SK-N-SH treated with all-trans-retinoic acid at 6 μM for 48 hours (cell line): ENCODE measurements around the gene ALDH3B2.

ENCODE experiments used
- ATAC-seq: fragments of 200-7000 bp; cut with Tn5 transposase; 3 replicates; pipeline ENCODE4 v1.9.1; 2020; ENCODE audit warnings: mild to moderate bottlenecking, moderate library complexity
- ARNTL ChIP-seq: fragments of 450-650 bp; formaldehyde crosslinking; IDR thresholded peaks from 2 replicates; pipeline ENCODE4 v1.5.0; 2020; ENCODE audit warnings: low read depth, mild to moderate bottlenecking, moderate library complexity, borderline replicate concordance
- CSDC2 ChIP-seq: fragments of 250-450 bp; sonication (Bioruptor Pico); IDR thresholded peaks from 2 replicates; pipeline ENCODE4 v1.5.0; 2020; ENCODE audit warnings: mild to moderate bottlenecking, moderate library complexity
- GLIS3 ChIP-seq: fragments of 250-450 bp; sonication (Bioruptor Pico); IDR thresholded peaks from 2 replicates; pipeline ENCODE4 v1.5.0; 2020; ENCODE audit warnings: mild to moderate bottlenecking, moderate library complexity
- ISL1 ChIP-seq: fragments of 250-450 bp; sonication (Bioruptor Pico); IDR thresholded peaks from 2 replicates; pipeline ENCODE4 v2.1.2; 2022; ENCODE audit warnings: mild to moderate bottlenecking, moderate library complexity
- PPARA ChIP-seq: fragments of 250-450 bp; sonication (Bioruptor Pico); IDR thresholded peaks from 2 replicates; pipeline ENCODE4 v1.5.0; 2020; ENCODE audit warnings: mild to moderate bottlenecking, borderline replicate concordance
- RARB ChIP-seq: fragments of 250-450 bp; sonication (Bioruptor Pico); IDR thresholded peaks from 2 replicates; pipeline ENCODE4 v1.8.0; 2021; ENCODE audit warnings: mild to moderate bottlenecking, moderate library complexity
- TCF4 ChIP-seq: fragments of 250-450 bp; sonication (Bioruptor Pico); IDR thresholded peaks from 2 replicates; pipeline ENCODE4 v1.8.0; 2021; ENCODE audit warnings: mild to moderate bottlenecking, moderate library complexity, borderline replicate concordance
- TOX ChIP-seq: fragments of 250-450 bp; sonication (Bioruptor Pico); IDR thresholded peaks from 2 replicates; pipeline ENCODE4 v1.8.0; 2021; ENCODE audit warnings: mild to moderate bottlenecking, moderate library complexity, borderline replicate concordance
- ZC3H10 ChIP-seq: fragments of 250-450 bp; sonication (Bioruptor Pico); IDR thresholded peaks from 2 replicates; pipeline ENCODE4 v1.5.1; 2021; ENCODE audit warnings: mild to moderate bottlenecking, moderate library complexity
- ZFP30 ChIP-seq: fragments of 450-650 bp; formaldehyde crosslinking; IDR thresholded peaks from 2 replicates; pipeline ENCODE4 v1.5.0; 2022; ENCODE audit warnings: mild to moderate bottlenecking, moderate library complexity
- ZNF8 ChIP-seq: fragments of 450-650 bp; formaldehyde crosslinking; IDR thresholded peaks from 2 replicates; pipeline ENCODE4 v1.5.0; 2020; ENCODE audit warnings: mild to moderate bottlenecking, moderate library complexity
- TF ChIP-seq, protein P1 (sequence below): fragments of 250-450 bp; sonication (Bioruptor Pico); IDR thresholded peaks from 2 replicates; pipeline ENCODE4 v1.8.0; 2020; ENCODE audit warnings: mild to moderate bottlenecking, moderate library complexity, borderline replicate concordance
- TF ChIP-seq, protein P2 (sequence below): fragments of 250-450 bp; sonication (Bioruptor Pico); IDR thresholded peaks from 2 replicates; pipeline ENCODE4 v1.5.1; 2021; ENCODE audit warnings: mild to moderate bottlenecking, moderate library complexity
- TF ChIP-seq, protein P3 (sequence below): fragments of 250-450 bp; sonication (Bioruptor Pico); IDR thresholded peaks from 2 replicates; pipeline ENCODE4 v1.8.0; 2021; ENCODE audit warnings: low read depth, mild to moderate bottlenecking, moderate library complexity, borderline replicate concordance
- TF ChIP-seq, protein P4 (sequence below): fragments of 250-450 bp; sonication (Bioruptor Pico); IDR thresholded peaks from 2 replicates; pipeline ENCODE4 v1.5.1; 2020; ENCODE audit warnings: low read depth, mild to moderate bottlenecking, moderate library complexity

The ALDH3B2 gene

DNA sequence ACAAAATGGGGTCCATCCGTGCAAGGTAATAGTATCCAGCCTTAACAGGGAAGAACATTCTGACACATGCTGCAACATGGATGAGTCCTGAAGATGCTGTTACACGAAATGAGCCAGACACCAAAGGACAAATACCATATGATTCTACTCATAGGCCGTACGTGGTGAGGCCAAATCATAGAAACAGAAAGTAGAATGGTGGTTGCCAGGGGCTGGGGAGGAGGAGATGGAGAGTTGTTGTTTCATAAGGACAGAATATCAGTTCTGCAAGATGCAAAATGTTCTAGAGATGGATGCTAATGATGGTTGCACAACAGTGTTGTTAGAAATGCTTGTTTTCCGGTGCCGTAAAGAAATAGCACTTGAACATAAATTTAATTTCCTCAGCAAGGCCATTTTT lies 37.5 kb downstream of the ALDH3B2 start:
- no peak for ATAC-seq
- TF ChIP-seq ISL1 (CRISPR knock-in tag): no peak
- TF ChIP-seq TOX (CRISPR knock-in tag): no peak
- TF ChIP-seq ZFP30: no peak
- no peak for TF ChIP-seq ARNTL
- TF ChIP-seq, protein P1, sequence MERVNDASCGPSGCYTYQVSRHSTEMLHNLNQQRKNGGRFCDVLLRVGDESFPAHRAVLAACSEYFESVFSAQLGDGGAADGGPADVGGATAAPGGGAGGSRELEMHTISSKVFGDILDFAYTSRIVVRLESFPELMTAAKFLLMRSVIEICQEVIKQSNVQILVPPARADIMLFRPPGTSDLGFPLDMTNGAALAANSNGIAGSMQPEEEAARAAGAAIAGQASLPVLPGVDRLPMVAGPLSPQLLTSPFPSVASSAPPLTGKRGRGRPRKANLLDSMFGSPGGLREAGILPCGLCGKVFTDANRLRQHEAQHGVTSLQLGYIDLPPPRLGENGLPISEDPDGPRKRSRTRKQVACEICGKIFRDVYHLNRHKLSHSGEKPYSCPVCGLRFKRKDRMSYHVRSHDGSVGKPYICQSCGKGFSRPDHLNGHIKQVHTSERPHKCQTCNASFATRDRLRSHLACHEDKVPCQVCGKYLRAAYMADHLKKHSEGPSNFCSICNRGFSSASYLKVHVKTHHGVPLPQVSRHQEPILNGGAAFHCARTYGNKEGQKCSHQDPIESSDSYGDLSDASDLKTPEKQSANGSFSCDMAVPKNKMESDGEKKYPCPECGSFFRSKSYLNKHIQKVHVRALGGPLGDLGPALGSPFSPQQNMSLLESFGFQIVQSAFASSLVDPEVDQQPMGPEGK (CRISPR knock-in tag): no peak
- no peak for TF ChIP-seq RARB (CRISPR knock-in tag)
- TF ChIP-seq, protein P2, sequence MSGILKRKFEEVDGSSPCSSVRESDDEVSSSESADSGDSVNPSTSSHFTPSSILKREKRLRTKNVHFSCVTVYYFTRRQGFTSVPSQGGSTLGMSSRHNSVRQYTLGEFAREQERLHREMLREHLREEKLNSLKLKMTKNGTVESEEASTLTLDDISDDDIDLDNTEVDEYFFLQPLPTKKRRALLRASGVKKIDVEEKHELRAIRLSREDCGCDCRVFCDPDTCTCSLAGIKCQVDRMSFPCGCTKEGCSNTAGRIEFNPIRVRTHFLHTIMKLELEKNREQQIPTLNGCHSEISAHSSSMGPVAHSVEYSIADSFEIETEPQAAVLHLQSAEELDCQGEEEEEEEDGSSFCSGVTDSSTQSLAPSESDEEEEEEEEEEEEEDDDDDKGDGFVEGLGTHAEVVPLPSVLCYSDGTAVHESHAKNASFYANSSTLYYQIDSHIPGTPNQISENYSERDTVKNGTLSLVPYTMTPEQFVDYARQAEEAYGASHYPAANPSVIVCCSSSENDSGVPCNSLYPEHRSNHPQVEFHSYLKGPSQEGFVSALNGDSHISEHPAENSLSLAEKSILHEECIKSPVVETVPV: no peak

DNA sequence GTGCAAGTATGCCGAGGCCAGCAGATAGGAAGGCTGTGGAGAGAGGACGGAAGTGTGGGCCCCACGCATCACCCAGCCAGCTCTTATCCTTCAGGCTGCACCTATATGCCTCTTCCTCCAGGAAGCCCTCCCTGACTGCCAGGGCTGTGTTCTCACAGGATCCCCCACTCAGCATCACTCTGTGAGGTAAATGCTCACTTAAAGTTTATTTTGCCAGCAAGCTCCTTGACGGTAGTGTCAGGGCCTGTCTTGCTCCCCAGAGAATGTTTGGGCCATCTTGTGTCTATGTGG lies 39.2 kb downstream of the ALDH3B2 start:
- TF ChIP-seq TOX (CRISPR knock-in tag) (no peak), GLIS3 (CRISPR knock-in tag) (no peak), CSDC2 (CRISPR knock-in tag) (no peak), ZNF8 (CRISPR knock-in tag) (no peak), ISL1 (CRISPR knock-in tag) (no peak), TCF4 (CRISPR knock-in tag) (no peak), PPARA (no peak)
- TF ChIP-seq, protein P3, sequence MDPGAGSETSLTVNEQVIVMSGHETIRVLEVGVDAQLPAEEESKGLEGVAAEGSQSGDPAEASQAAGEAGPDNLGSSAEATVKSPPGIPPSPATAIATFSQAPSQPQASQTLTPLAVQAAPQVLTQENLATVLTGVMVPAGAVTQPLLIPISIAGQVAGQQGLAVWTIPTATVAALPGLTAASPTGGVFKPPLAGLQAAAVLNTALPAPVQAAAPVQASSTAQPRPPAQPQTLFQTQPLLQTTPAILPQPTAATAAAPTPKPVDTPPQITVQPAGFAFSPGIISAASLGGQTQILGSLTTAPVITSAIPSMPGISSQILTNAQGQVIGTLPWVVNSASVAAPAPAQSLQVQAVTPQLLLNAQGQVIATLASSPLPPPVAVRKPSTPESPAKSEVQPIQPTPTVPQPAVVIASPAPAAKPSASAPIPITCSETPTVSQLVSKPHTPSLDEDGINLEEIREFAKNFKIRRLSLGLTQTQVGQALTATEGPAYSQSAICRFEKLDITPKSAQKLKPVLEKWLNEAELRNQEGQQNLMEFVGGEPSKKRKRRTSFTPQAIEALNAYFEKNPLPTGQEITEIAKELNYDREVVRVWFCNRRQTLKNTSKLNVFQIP (CRISPR knock-in tag): no peak
- no peak for ATAC-seq

DNA sequence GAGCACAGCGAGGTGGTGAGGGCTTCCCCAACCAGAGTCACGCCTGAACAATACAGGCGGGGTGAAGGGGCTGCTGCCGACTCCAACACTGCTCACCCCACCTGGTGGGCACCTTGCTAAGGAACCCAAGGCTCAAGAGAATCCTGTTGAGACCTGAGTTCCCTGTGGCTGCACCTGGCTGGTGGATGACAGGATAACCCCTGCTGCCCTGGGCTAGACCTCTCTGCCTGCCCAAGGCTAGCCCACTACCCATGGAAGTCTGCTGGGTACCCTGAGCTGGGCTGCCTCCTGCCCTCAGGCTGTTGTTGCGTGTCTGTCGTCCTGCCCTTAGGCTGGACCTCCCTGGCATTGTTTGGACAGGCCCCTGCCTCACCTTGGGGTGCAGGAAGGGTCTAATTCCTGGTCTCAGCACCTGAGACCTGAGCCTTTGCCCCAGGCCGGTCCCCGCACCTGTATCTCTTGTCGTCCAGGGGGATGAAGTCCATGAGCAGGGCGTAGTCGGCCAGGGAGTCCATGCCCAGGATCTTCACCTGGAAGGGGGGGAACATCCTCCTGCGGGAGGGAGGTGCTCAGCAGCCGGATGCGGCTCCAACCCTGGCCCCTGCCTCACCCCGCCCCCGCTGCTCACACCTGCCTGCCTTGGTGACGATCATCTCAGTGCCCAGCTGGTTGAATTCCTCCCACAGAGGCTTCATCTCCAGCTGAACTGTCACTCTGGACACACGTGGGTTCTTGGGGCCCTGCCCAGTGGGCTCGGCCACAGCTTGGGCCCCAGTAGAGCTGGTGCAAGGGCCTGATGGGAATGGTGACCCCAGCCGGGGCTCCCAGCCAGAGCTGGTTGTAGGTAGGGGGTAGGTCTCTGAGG lies 39.8 kb downstream of the ALDH3B2 start:
- no peak for ATAC-seq
- TF ChIP-seq, protein P1 (CRISPR knock-in tag): no peak
- TF ChIP-seq, protein P3 (CRISPR knock-in tag): no peak
- TF ChIP-seq GLIS3 (CRISPR knock-in tag) (no peak), ZC3H10 (CRISPR knock-in tag) (no peak), PPARA (no peak), TOX (CRISPR knock-in tag) (no peak)
- TF ChIP-seq, protein P2: no peak
- TF ChIP-seq, protein P4, sequence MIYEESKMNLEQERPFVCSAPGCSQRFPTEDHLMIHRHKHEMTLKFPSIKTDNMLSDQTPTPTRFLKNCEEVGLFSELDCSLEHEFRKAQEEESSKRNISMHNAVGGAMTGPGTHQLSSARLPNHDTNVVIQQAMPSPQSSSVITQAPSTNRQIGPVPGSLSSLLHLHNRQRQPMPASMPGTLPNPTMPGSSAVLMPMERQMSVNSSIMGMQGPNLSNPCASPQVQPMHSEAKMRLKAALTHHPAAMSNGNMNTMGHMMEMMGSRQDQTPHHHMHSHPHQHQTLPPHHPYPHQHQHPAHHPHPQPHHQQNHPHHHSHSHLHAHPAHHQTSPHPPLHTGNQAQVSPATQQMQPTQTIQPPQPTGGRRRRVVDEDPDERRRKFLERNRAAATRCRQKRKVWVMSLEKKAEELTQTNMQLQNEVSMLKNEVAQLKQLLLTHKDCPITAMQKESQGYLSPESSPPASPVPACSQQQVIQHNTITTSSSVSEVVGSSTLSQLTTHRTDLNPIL (CRISPR knock-in tag): no peak
